Measurements from ENCODE around the gene GRIK1. TPM values are rescaled to one million over a fixed set of nuclear protein-coding genes. Genes with fewer than 3 reads are reported as not detected.

GRIK1 gene
- polyA plus RNA-seq, 1 donor: 1.9 TPM

- Histone ChIP-seq H3K27me3 (ENCODE audit: control insufficient read depth, insufficient read depth, low read length) (no peaks in the 10 kb centered on the region), H3K9me3 (ENCODE audit: control insufficient read depth, low read depth, low read length) (no peaks in the 10 kb centered on the region), H3K36me3 (ENCODE audit: control insufficient read depth, insufficient read depth, low read length) (no peaks in the 10 kb centered on the region), H3K4me3 (ENCODE audit: low read length) (no peak overlapping the region), H3K4me1 (ENCODE audit: control insufficient read depth, insufficient read depth, low read length) (no peaks in the 10 kb centered on the region), H3K27ac (ENCODE audit: low read length) (no peak overlapping the region)
- no peak for DNase-seq
These were observed 12.1 kb upstream of the GRIK1 start for GRCh38 chr21:29951911-29952310.

- H3K9me3 ChIP-seq (ENCODE audit: control insufficient read depth, low read depth, low read length): no peaks in the 10 kb centered on the region
- no CpG with 5 or more reads among the region's 1 CpG for WGBS (ENCODE audit: insufficient coverage, low lambda C conversion rate)
- no peaks in the 10 kb centered on the region for H3K27me3 ChIP-seq (ENCODE audit: control insufficient read depth, insufficient read depth, low read length)
- no peak overlapping the region for H3K4me3 ChIP-seq (ENCODE audit: low read length)
- H3K4me1 ChIP-seq (ENCODE audit: control insufficient read depth, insufficient read depth, low read length): no peaks in the 10 kb centered on the region
- H3K27ac ChIP-seq (ENCODE audit: low read length): no peak overlapping the region
- no peak for DNase-seq
- H3K36me3 ChIP-seq (ENCODE audit: control insufficient read depth, insufficient read depth, low read length): no peaks in the 10 kb centered on the region
These were observed 10.2 kb upstream of the GRIK1 start for GRCh38 chr21:29949991-29950390.

GRCh38 chr21:29947119-29947518, 7.3 kb upstream of the GRIK1 start:
- no peak overlapping the region for H3K27ac ChIP-seq (ENCODE audit: low read length)
- no peak for DNase-seq
- 61% methylated on average over 2 of the region's 9 CpGs for WGBS (ENCODE audit: insufficient coverage, low lambda C conversion rate)
- H3K4me3 ChIP-seq (ENCODE audit: low read length): no peak overlapping the region
- H3K4me1 ChIP-seq (ENCODE audit: control insufficient read depth, insufficient read depth, low read length): no peaks in the 10 kb centered on the region
- no peaks in the 10 kb centered on the region for H3K9me3 ChIP-seq (ENCODE audit: control insufficient read depth, low read depth, low read length)
- H3K27me3 ChIP-seq (ENCODE audit: control insufficient read depth, insufficient read depth, low read length): peaks cover 1% of the 10 kb centered on the region
- no peaks in the 10 kb centered on the region for H3K36me3 ChIP-seq (ENCODE audit: control insufficient read depth, insufficient read depth, low read length)

GRCh38 chr21:29943885-29944284, 4.1 kb upstream of the GRIK1 start:
- WGBS (ENCODE audit: insufficient coverage, low lambda C conversion rate): no CpG with 5 or more reads among the region's 4 CpGs
- no peak for DNase-seq
- no peaks in the 10 kb centered on the region for H3K9me3 ChIP-seq (ENCODE audit: control insufficient read depth, low read depth, low read length)
- no peaks in the 10 kb centered on the region for H3K36me3 ChIP-seq (ENCODE audit: control insufficient read depth, insufficient read depth, low read length)
- H3K4me3 ChIP-seq (ENCODE audit: low read length): no peak overlapping the region
- no peak overlapping the region for H3K27ac ChIP-seq (ENCODE audit: low read length)
- H3K4me1 ChIP-seq (ENCODE audit: control insufficient read depth, insufficient read depth, low read length): no peaks in the 10 kb centered on the region
- peaks cover 23% of the 10 kb centered on the region for H3K27me3 ChIP-seq (ENCODE audit: control insufficient read depth, insufficient read depth, low read length)

GRCh38 chr21:29942034-29942433, 2.2 kb upstream of the GRIK1 start:
- no peak for DNase-seq
- peaks cover 32% of the 10 kb centered on the region for H3K27me3 ChIP-seq (ENCODE audit: control insufficient read depth, insufficient read depth, low read length)
- H3K4me1 ChIP-seq (ENCODE audit: control insufficient read depth, insufficient read depth, low read length): no peaks in the 10 kb centered on the region
- no peaks in the 10 kb centered on the region for H3K9me3 ChIP-seq (ENCODE audit: control insufficient read depth, low read depth, low read length)
- 20% methylated on average over 1 of the region's 1 CpG for WGBS (ENCODE audit: insufficient coverage, low lambda C conversion rate)
- no peak overlapping the region for H3K27ac ChIP-seq (ENCODE audit: low read length)
- H3K4me3 ChIP-seq (ENCODE audit: low read length): no peak overlapping the region
- no peaks in the 10 kb centered on the region for H3K36me3 ChIP-seq (ENCODE audit: control insufficient read depth, insufficient read depth, low read length)

- H3K4me3 ChIP-seq (ENCODE audit: low read length): no peak overlapping the region
- no peak overlapping the region for H3K27ac ChIP-seq (ENCODE audit: low read length)
- H3K27me3 ChIP-seq (ENCODE audit: control insufficient read depth, insufficient read depth, low read length): peaks cover 32% of the 10 kb centered on the region
- no peaks in the 10 kb centered on the region for H3K9me3 ChIP-seq (ENCODE audit: control insufficient read depth, low read depth, low read length)
- WGBS (ENCODE audit: insufficient coverage, low lambda C conversion rate): 62% methylated on average over 1 of the region's 2 CpGs
- no peaks in the 10 kb centered on the region for H3K4me1 ChIP-seq (ENCODE audit: control insufficient read depth, insufficient read depth, low read length)
- DNase-seq: no peak
- no peaks in the 10 kb centered on the region for H3K36me3 ChIP-seq (ENCODE audit: control insufficient read depth, insufficient read depth, low read length)
These were observed 1.2 kb upstream of the GRIK1 start for GRCh38 chr21:29940991-29941390.

GRCh38 chr21:29940361-29940760, 565 bp upstream of the GRIK1 start:
- H3K27ac ChIP-seq (ENCODE audit: low read length): no peak overlapping the region
- peaks cover 32% of the 10 kb centered on the region for H3K27me3 ChIP-seq (ENCODE audit: control insufficient read depth, insufficient read depth, low read length)
- no peaks in the 10 kb centered on the region for H3K9me3 ChIP-seq (ENCODE audit: control insufficient read depth, low read depth, low read length)
- H3K36me3 ChIP-seq (ENCODE audit: control insufficient read depth, insufficient read depth, low read length): no peaks in the 10 kb centered on the region
- no peaks in the 10 kb centered on the region for H3K4me1 ChIP-seq (ENCODE audit: control insufficient read depth, insufficient read depth, low read length)
- 13% methylated on average over 3 of the region's 6 CpGs for WGBS (ENCODE audit: insufficient coverage, low lambda C conversion rate)
- DNase-seq: no peak
- H3K4me3 ChIP-seq (ENCODE audit: low read length): no peak overlapping the region

- peak in 1 of 2 donors; percentile 14 for DNase-seq
- no peak overlapping the region for H3K27ac ChIP-seq (ENCODE audit: low read length)
These were observed 482 bp downstream of the GRIK1 start for GRCh38 chr21:29939104-29939923.

GRCh38 chr21:29938776-29939103, 1.1 kb downstream of the GRIK1 start:
- no CpG with 5 or more reads among the region's 11 CpGs for WGBS (ENCODE audit: insufficient coverage, low lambda C conversion rate)
- no peak overlapping the region for H3K4me3 ChIP-seq (ENCODE audit: low read length)
- H3K4me1 ChIP-seq (ENCODE audit: control insufficient read depth, insufficient read depth, low read length): no peaks in the 10 kb centered on the region
- H3K27ac ChIP-seq (ENCODE audit: low read length): no peak overlapping the region
- peaks cover 32% of the 10 kb centered on the region for H3K27me3 ChIP-seq (ENCODE audit: control insufficient read depth, insufficient read depth, low read length)
- H3K9me3 ChIP-seq (ENCODE audit: control insufficient read depth, low read depth, low read length): no peaks in the 10 kb centered on the region
- H3K36me3 ChIP-seq (ENCODE audit: control insufficient read depth, insufficient read depth, low read length): no peaks in the 10 kb centered on the region
- DNase-seq: no peak

More at GRCh38 chr21:29939104-29939923, 482 bp downstream of the GRIK1 start:
- H3K27me3 ChIP-seq (ENCODE audit: control insufficient read depth, insufficient read depth, low read length): peaks cover 32% of the 10 kb centered on the region
- H3K36me3 ChIP-seq (ENCODE audit: control insufficient read depth, insufficient read depth, low read length): no peaks in the 10 kb centered on the region
- WGBS (ENCODE audit: insufficient coverage, low lambda C conversion rate): no CpG with 5 or more reads among the region's 62 CpGs
- H3K4me3 ChIP-seq (ENCODE audit: low read length): peak overlapping the region; percentile 21
- H3K9me3 ChIP-seq (ENCODE audit: control insufficient read depth, low read depth, low read length): no peaks in the 10 kb centered on the region
- H3K4me1 ChIP-seq (ENCODE audit: control insufficient read depth, insufficient read depth, low read length): no peaks in the 10 kb centered on the region

- Histone ChIP-seq H3K27me3 (ENCODE audit: control insufficient read depth, insufficient read depth, low read length) (peaks cover 2% of the 10 kb centered on the region), H3K9me3 (ENCODE audit: control insufficient read depth, low read depth, low read length) (no peaks in the 10 kb centered on the region), H3K4me1 (ENCODE audit: control insufficient read depth, insufficient read depth, low read length) (no peaks in the 10 kb centered on the region), H3K4me3 (ENCODE audit: low read length) (no peak overlapping the region), H3K36me3 (ENCODE audit: control insufficient read depth, insufficient read depth, low read length) (no peaks in the 10 kb centered on the region), H3K27ac (ENCODE audit: low read length) (no peak overlapping the region)
- DNase-seq: no peak
- WGBS (ENCODE audit: insufficient coverage, low lambda C conversion rate): no CpG with 5 or more reads among the region's 3 CpGs
These were observed 6.7 kb downstream of the GRIK1 start for GRCh38 chr21:29933088-29933487.

GRCh38 chr21:29928537-29928936, 11.3 kb downstream of the GRIK1 start:
- no peak for DNase-seq
- H3K4me1 ChIP-seq (ENCODE audit: control insufficient read depth, insufficient read depth, low read length): no peaks in the 10 kb centered on the region
- H3K27ac ChIP-seq (ENCODE audit: low read length): no peak overlapping the region
- no peaks in the 10 kb centered on the region for H3K27me3 ChIP-seq (ENCODE audit: control insufficient read depth, insufficient read depth, low read length)
- H3K9me3 ChIP-seq (ENCODE audit: control insufficient read depth, low read depth, low read length): no peaks in the 10 kb centered on the region
- no CpG with 5 or more reads among the region's 4 CpGs for WGBS (ENCODE audit: insufficient coverage, low lambda C conversion rate)
- H3K4me3 ChIP-seq (ENCODE audit: low read length): no peak overlapping the region
- no peaks in the 10 kb centered on the region for H3K36me3 ChIP-seq (ENCODE audit: control insufficient read depth, insufficient read depth, low read length)
